Caco-2 (cell line): ENCODE data around the gene PDIA2. TPM values are rescaled to one million over a fixed set of nuclear protein-coding genes. Genes with fewer than 3 reads are reported as not detected.

ENCODE experiments used
- BruUV-seq: library from RNA; stranded (reverse); fragments of 400-500 nt; replicated peaks from 2 replicates; lab custom pipeline; 2021; lab: Mats Ljungman, UMichigan
- CTCF ChIA-PET: fragments of 300-600 bp; sonication (Branson Sonifier 250); formaldehyde crosslinking; loops from one replicate; lab custom pipeline; 2022; ENCODE audit warnings: antibody characterized with exemption; lab: Charles Lee
- POLR2A ChIA-PET: fragments of 300-600 bp; sonication (Branson Sonifier 250); formaldehyde crosslinking; loops from one replicate; lab custom pipeline; 2022; ENCODE audit warnings: antibody characterized with exemption; lab: Charles Lee
- DNase-seq, 2 experiments: peaks; one replicate each; pipeline versions ENCODE4 v3.0.0 to v3.0.0-alpha.2; 2020 to 2022
- H3K27me3 ChIP-seq: replicated peaks from 2 replicates; pipeline ENCODE4 v1.6.0; 2011; ENCODE audit warnings: low read length; ENCODE audit not compliant: control insufficient read depth, insufficient read depth
- H3K36me3 ChIP-seq: 2 replicates; pipeline ENCODE4 v1.5.1; 2011; ENCODE audit warnings: low read length; ENCODE audit not compliant: control insufficient read depth, insufficient read depth
- H3K4me1 ChIP-seq: fragments of 250-450 bp; sonication (Bioruptor Pico); 2 replicates; pipeline ENCODE4 v1.5.1; 2020; ENCODE audit warnings: mild to moderate bottlenecking
- H3K4me3 ChIP-seq: 2 replicates; pipeline ENCODE4 v1.5.1; 2011; ENCODE audit warnings: low read depth, mild to moderate bottlenecking, control low read depth, low read length
- H3K9me3 ChIP-seq: fragments of 250-450 bp; sonication (Bioruptor Pico); 2 replicates; pipeline ENCODE4 v1.5.1; 2020; ENCODE audit warnings: mild to moderate bottlenecking, moderate library complexity
- H3K27ac Mint-ChIP-seq: one replicate; pipeline ENCODE4 v1.8.0; 2022; ENCODE audit warnings: mixed read lengths; ENCODE audit not compliant: unreplicated experiment
- H3K27me3 Mint-ChIP-seq: one replicate; pipeline ENCODE4 v1.8.0; 2022; ENCODE audit warnings: mixed read lengths; ENCODE audit not compliant: insufficient read depth, unreplicated experiment
- H3K36me3 Mint-ChIP-seq: one replicate; pipeline ENCODE4 v1.8.0; 2022; ENCODE audit warnings: mild to moderate bottlenecking, mixed read lengths; ENCODE audit not compliant: insufficient read depth, unreplicated experiment
- H3K4me1 Mint-ChIP-seq: one replicate; pipeline ENCODE4 v1.8.0; 2022; ENCODE audit warnings: low read depth, mixed read lengths; ENCODE audit not compliant: unreplicated experiment
- H3K4me3 Mint-ChIP-seq: one replicate; pipeline ENCODE4 v1.8.0; 2022; ENCODE audit warnings: mild to moderate bottlenecking, moderate library complexity, mixed read lengths; ENCODE audit not compliant: unreplicated experiment
- H3K9me3 Mint-ChIP-seq: one replicate; pipeline ENCODE4 v1.8.0; 2022; ENCODE audit warnings: mixed read lengths; ENCODE audit not compliant: unreplicated experiment
- intact Hi-C: fragments of 100-400 bp; cut with micrococcal nuclease; formaldehyde crosslinking; loops from one replicate; pipeline ENCODE4 v1.10.0; 2022; ENCODE audit not compliant: unreplicated experiment
- total RNA-seq: library from RNA; stranded (reverse); gene quantifications from 2 replicates; pipeline ENCODE4 v1.2.3, GENCODE V29; 2022
- TF ChIP-seq, protein P1 (sequence below), 2 experiments: fragments of 200-600 bp in 1 of 2; IDR thresholded peaks; 1 replicate in 1 of 2; 2 replicates in 1 of 2; pipeline versions ENCODE4 v1.5.1 to v1.8.0; 2011 to 2022; ENCODE audit warnings: antibody characterized with exemption in 1 of 2, control low read depth in 1 of 2, inconsistent platforms in 1 of 2, low read depth in 1 of 2, low read length in 1 of 2, mild to moderate bottlenecking in 1 of 2, moderate library complexity in 1 of 2; ENCODE audit not compliant: insufficient read depth in 1 of 2, severe bottlenecking in 1 of 2, unreplicated experiment in 1 of 2

PDIA2 gene
- total RNA-seq, 1 experiment from 2014 or later: 0.41 TPM

DNA sequence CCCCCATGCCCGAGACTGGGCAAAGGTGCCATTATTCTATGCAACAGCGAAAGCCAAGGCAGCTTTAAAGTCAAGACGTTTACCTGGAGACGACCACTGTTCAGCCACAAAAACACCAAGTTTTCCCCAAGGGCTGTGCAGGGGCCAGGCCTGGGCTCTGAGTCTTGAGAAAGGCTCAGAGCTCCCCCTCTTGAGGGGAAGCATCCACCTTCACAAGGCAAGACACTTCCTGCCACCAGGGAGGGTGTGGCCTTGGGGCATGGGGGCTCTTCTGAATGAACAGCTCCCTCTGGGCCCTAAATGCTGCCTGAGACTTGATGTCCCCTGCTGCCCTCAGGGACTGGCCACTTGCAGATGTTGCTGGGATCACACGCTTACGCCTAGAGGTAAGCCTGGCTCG is 26.5 kb downstream of the PDIA2 start:
- no peaks in the 10 kb centered on the region for H3K9me3 ChIP-seq
- no peaks in the 10 kb centered on the region for H3K4me1 ChIP-seq
- ChIA-PET CTCF (no interaction called here), POLR2A (no interaction called here)
- Mint-ChIP-seq H3K36me3 (peaks cover 32% of the 10 kb centered on the region), H3K27me3 (no peaks in the 10 kb centered on the region), H3K9me3 (no peaks in the 10 kb centered on the region), H3K27ac (no peak overlapping the region), H3K4me3 (no peak overlapping the region), H3K4me1 (no peaks in the 10 kb centered on the region)
- DNase-seq: no peak
- peaks cover 1% of the 10 kb centered on the region for H3K36me3 ChIP-seq
- TF ChIP-seq, protein P1, sequence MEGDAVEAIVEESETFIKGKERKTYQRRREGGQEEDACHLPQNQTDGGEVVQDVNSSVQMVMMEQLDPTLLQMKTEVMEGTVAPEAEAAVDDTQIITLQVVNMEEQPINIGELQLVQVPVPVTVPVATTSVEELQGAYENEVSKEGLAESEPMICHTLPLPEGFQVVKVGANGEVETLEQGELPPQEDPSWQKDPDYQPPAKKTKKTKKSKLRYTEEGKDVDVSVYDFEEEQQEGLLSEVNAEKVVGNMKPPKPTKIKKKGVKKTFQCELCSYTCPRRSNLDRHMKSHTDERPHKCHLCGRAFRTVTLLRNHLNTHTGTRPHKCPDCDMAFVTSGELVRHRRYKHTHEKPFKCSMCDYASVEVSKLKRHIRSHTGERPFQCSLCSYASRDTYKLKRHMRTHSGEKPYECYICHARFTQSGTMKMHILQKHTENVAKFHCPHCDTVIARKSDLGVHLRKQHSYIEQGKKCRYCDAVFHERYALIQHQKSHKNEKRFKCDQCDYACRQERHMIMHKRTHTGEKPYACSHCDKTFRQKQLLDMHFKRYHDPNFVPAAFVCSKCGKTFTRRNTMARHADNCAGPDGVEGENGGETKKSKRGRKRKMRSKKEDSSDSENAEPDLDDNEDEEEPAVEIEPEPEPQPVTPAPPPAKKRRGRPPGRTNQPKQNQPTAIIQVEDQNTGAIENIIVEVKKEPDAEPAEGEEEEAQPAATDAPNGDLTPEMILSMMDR (IDR thresholded peaks at IDR 0.05; ENCODE audit: insufficient read depth in 1 of 2, low read depth in 1 of 2, low read length in 1 of 2, severe bottlenecking in 1 of 2, unreplicated experiment in 1 of 2): no peak
- no TSS peak for BruUV-seq
- intact Hi-C loops: no loop called here
- H3K27me3 ChIP-seq: no peaks in the 10 kb centered on the region
- no peak overlapping the region for H3K4me3 ChIP-seq

DNA sequence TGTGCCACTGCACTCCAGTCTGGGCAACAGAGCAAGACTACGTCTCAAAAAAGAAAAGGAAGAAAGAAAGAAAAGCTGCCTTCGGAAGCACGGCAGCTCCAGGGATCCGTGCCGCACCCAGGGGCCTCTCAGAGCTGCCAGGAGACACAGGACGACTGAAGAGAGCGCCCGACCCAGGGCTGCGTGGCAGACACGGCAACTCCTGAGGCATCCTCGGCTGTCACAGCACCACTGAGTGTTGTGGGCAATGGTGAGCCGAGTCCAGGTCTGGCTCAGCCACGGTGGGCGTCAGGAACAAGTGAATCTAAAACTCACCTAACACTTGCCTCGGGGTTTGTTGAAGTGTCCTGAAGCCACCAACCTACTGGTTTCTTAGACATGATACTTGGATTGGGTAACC is 28.8 kb downstream of the PDIA2 start:
- H3K27me3 ChIP-seq: no peaks in the 10 kb centered on the region
- no peaks in the 10 kb centered on the region for H3K4me1 ChIP-seq
- intact Hi-C loops: no loop called here
- Mint-ChIP-seq H3K36me3 (peaks cover 27% of the 10 kb centered on the region), H3K27me3 (no peaks in the 10 kb centered on the region), H3K4me1 (no peaks in the 10 kb centered on the region), H3K27ac (no peak overlapping the region), H3K4me3 (no peak overlapping the region), H3K9me3 (no peaks in the 10 kb centered on the region)
- H3K36me3 ChIP-seq: peaks cover 1% of the 10 kb centered on the region
- ChIA-PET POLR2A (no interaction called here), CTCF (no interaction called here)
- DNase-seq: no peak
- no TSS peak for BruUV-seq
- H3K9me3 ChIP-seq: no peaks in the 10 kb centered on the region
- TF ChIP-seq, protein P1 (IDR thresholded peaks at IDR 0.05; ENCODE audit: insufficient read depth in 1 of 2, low read depth in 1 of 2, low read length in 1 of 2, severe bottlenecking in 1 of 2, unreplicated experiment in 1 of 2): no peak
- H3K4me3 ChIP-seq: no peak overlapping the region

DNA sequence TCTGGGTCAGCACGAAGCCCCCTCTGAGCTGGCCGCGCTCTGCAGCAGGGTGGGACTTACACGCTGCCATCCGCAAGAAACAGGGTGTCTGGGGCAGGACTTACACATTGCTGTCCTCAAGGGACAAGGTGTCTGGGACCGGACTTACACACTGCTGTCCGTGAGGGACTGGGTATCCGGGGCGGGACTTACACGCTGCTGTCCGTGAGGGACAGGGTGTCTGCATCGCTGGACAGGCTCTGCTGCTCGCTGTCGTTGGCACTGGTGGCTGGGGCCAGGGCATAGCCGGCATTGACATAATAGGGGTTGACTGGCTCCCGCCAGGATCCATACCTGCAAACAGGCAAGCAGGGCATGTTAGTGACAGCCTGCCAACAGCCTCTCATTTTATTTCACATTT is 31.4 kb downstream of the PDIA2 start:
- POLR2A ChIA-PET: no interaction called here
- intact Hi-C loops: no loop called here

More for the DNA sequence above, 31.4 kb downstream of the PDIA2 start:
- Histone ChIP-seq H3K36me3 (no peaks in the 10 kb centered on the region; the same call in 1 of the 2 replicates), H3K4me1 (no peaks in the 10 kb centered on the region), H3K4me3 (no peak overlapping the region), H3K9me3 (no peaks in the 10 kb centered on the region), H3K27me3 (no peaks in the 10 kb centered on the region)
- no TSS peak for BruUV-seq
- H3K36me3 Mint-ChIP-seq: peaks cover 30% of the 10 kb centered on the region
- DNase-seq: no peak
- TF ChIP-seq, protein P1 (IDR thresholded peaks at IDR 0.05; ENCODE audit: insufficient read depth in 1 of 2, low read depth in 1 of 2, low read length in 1 of 2, severe bottlenecking in 1 of 2, unreplicated experiment in 1 of 2): no peak
- no peaks in the 10 kb centered on the region for H3K27me3 Mint-ChIP-seq
- CTCF ChIA-PET: no interaction called here
- H3K4me3 Mint-ChIP-seq: no peak overlapping the region
- H3K9me3 Mint-ChIP-seq: no peaks in the 10 kb centered on the region
- H3K27ac Mint-ChIP-seq: no peak overlapping the region
- H3K4me1 Mint-ChIP-seq: no peaks in the 10 kb centered on the region
